ENCODE results near the gene BMAL1. TPM values are rescaled to one million over a fixed set of nuclear protein-coding genes. Genes with fewer than 3 reads are reported as not detected.

BMAL1 gene
- polyA plus RNA-seq, 1 donor (not counting 4 experiments of a cell fraction or from before 2014, with no cell fraction given): 27.5 TPM

DNA sequence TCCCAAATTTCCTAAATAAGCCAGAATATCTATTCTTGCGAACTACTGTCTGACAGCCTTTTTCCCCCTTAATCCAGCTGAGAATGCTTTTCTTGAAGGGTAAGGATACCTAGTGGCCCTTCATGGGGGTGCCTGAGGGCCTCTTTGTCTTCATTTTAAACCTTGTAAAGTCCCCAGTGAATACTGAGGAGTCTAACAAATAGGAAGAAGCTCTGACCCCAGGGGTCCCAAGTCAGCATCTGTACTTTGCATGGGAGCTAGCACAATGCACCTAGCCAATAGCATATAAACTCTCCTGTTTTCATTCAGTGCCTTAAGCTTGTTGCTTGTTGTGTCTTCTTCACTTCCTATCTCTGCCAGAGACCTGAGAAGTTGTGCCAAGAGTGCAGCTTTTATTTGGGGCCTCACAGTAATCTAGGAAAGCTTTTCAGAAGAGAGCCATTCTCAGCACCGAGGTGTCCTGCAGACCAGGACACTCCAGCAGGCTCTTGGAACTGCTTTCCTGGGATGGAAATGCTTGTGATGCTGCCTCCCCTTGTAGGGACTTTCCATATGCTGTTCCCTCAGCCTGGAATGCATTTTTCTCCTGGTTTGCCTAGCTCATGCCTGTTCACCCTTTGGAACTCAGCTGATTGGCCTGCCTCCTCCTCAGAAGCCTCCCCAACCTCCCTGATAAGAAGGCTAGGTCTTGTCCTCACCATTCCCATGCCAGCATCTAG, 37.2 kb downstream of the BMAL1 start:
- no peak for DNase-seq (ENCODE audit: low read depth, low spot score)
- H3K9me3 ChIP-seq (ENCODE audit: control insufficient read depth, low read depth, low read length): peaks cover 3% of the 10 kb centered on the region
- H3K79me2 ChIP-seq (ENCODE audit: control insufficient read depth, insufficient read depth, low read length): peaks cover 32% of the 10 kb centered on the region
- no peak for FAIRE-seq
- TF ChIP-seq CTCF (optimal IDR thresholded peaks at IDR 0.05 in 1 of 3, IDR thresholded peaks at IDR 0.05 in 1 of 3, conservative IDR thresholded peaks at IDR 0.05 in 1 of 3; ENCODE audit: extremely low read depth in 1 of 3, insufficient read depth in 2 of 3, low read length in 3 of 3): no peak
- no peak for TF ChIP-seq EZH2 (IDR thresholded peaks at IDR 0.05; ENCODE audit: low read length)
- no peaks in the 10 kb centered on the region for H4K20me1 ChIP-seq (ENCODE audit: control insufficient read depth, extremely low read depth, insufficient read depth, low read length)
- no peak overlapping the region for H3K27ac ChIP-seq (ENCODE audit: control insufficient read depth, insufficient read depth, low read length)
- peaks cover 50% of the 10 kb centered on the region for H3K4me1 ChIP-seq (ENCODE audit: control insufficient read depth, extremely low read depth, insufficient read depth, low read length)
- H3K9ac ChIP-seq (ENCODE audit: control insufficient read depth, extremely low read depth, insufficient read depth, low read length): no peak overlapping the region
- no peak overlapping the region for H3K4me3 ChIP-seq (ENCODE audit: control insufficient read depth in 2 of 3, extremely low read depth in 1 of 3, insufficient read depth in 2 of 3, low read depth in 1 of 3, low read length in 3 of 3)
- H3K4me2 ChIP-seq (ENCODE audit: control insufficient read depth, extremely low read depth, insufficient read depth, low read depth, low read length): no peak overlapping the region
- peaks cover 4% of the 10 kb centered on the region for H3K9me1 ChIP-seq (ENCODE audit: control insufficient read depth, extremely low read depth, insufficient read depth, low read length)
- peaks cover 0 to 8% of the 10 kb centered on the region in 2 experiments for H3K36me3 ChIP-seq (ENCODE audit: control insufficient read depth in 2 of 2, extremely low read depth in 1 of 2, insufficient read depth in 2 of 2, low read length in 2 of 2)
- H3K27me3 ChIP-seq (ENCODE audit: control insufficient read depth, extremely low read depth, insufficient read depth, low read length): no peaks in the 10 kb centered on the region
- no peak overlapping the region for H2AFZ ChIP-seq (ENCODE audit: control insufficient read depth, low read length)
- dilution Hi-C loops (cut with MboI; ENCODE audit: extremely low pct_ligation_motif_present, low sequenced_read_pairs): no loop called here

- TF ChIP-seq CTCF (optimal IDR thresholded peaks at IDR 0.05 in 1 of 3, IDR thresholded peaks at IDR 0.05 in 1 of 3, conservative IDR thresholded peaks at IDR 0.05 in 1 of 3; ENCODE audit: extremely low read depth in 1 of 3, insufficient read depth in 2 of 3, low read length in 3 of 3) (no peak), EZH2 (IDR thresholded peaks at IDR 0.05; ENCODE audit: low read length) (no peak)
- Histone ChIP-seq H3K79me2 (ENCODE audit: control insufficient read depth, insufficient read depth, low read length) (peaks cover 35% of the 10 kb centered on the region), H3K4me1 (ENCODE audit: control insufficient read depth, extremely low read depth, insufficient read depth, low read length) (peaks cover 42% of the 10 kb centered on the region)
Measured at GRCh38 chr11:13315517-13316432, 38.2 kb downstream of the BMAL1 start.

More at GRCh38 chr11:13315517-13316432, 38.2 kb downstream of the BMAL1 start:
- Histone ChIP-seq H3K4me3 (ENCODE audit: control insufficient read depth in 2 of 3, extremely low read depth in 1 of 3, insufficient read depth in 2 of 3, low read depth in 1 of 3, low read length in 3 of 3) (no peak overlapping the region), H3K36me3 (ENCODE audit: control insufficient read depth in 2 of 2, extremely low read depth in 1 of 2, insufficient read depth in 2 of 2, low read length in 2 of 2) (peaks cover 0 to 8% of the 10 kb centered on the region in 2 experiments), H3K9me1 (ENCODE audit: control insufficient read depth, extremely low read depth, insufficient read depth, low read length) (peaks cover 4% of the 10 kb centered on the region), H3K27ac (ENCODE audit: control insufficient read depth, insufficient read depth, low read length) (no peak overlapping the region), H3K9me3 (ENCODE audit: control insufficient read depth, low read depth, low read length) (peaks cover 3% of the 10 kb centered on the region), H3K4me2 (ENCODE audit: control insufficient read depth, extremely low read depth, insufficient read depth, low read depth, low read length) (no peak overlapping the region), H2AFZ (ENCODE audit: control insufficient read depth, low read length) (no peak overlapping the region), H3K9ac (ENCODE audit: control insufficient read depth, extremely low read depth, insufficient read depth, low read length) (no peak overlapping the region), H3K27me3 (ENCODE audit: control insufficient read depth, extremely low read depth, insufficient read depth, low read length) (no peaks in the 10 kb centered on the region), H4K20me1 (ENCODE audit: control insufficient read depth, extremely low read depth, insufficient read depth, low read length) (no peaks in the 10 kb centered on the region)
- DNase-seq (ENCODE audit: low read depth, low spot score) (no peak), FAIRE-seq (no peak)
- dilution Hi-C loops (cut with MboI; ENCODE audit: extremely low pct_ligation_motif_present, low sequenced_read_pairs): no loop called here

Measured in keratinocyte (primary cell).